GM18502 (cell line): ENCODE measurements around the gene ALK.

Experiments used
- ATAC-seq: cut with Tn5 transposase; IDR thresholded peaks from one replicate; pipeline ENCODE4 v1.9.1; 2021; ENCODE audit warnings: mild to moderate bottlenecking; ENCODE audit not compliant: unreplicated experiment, poor library complexity

The ALK gene

GRCh38 chr2:29317077-29317517, 604.3 kb downstream of the ALK start:
- peak; percentile 52 for ATAC-seq

- peak; percentile 78 for ATAC-seq
Measured at GRCh38 chr2:29314816-29315571, 606.4 kb downstream of the ALK start.

GRCh38 chr2:29311458-29311857, 609.9 kb downstream of the ALK start:
- ATAC-seq = no peak

- ATAC-seq = no peak
Measured at GRCh38 chr2:29310650-29311348, 610.6 kb downstream of the ALK start.

GRCh38 chr2:29309090-29310029, 612.0 kb downstream of the ALK start:
- ATAC-seq = peak; percentile 82

- ATAC-seq = no peak
Measured at GRCh38 chr2:29308366-29308765, 613.0 kb downstream of the ALK start.

GRCh38 chr2:29307519-29307918, 613.9 kb downstream of the ALK start:
- no peak for ATAC-seq

GRCh38 chr2:29305762-29306161, 615.6 kb downstream of the ALK start:
- no peak for ATAC-seq

GRCh38 chr2:29304399-29305060, 616.9 kb downstream of the ALK start:
- no peak for ATAC-seq

GRCh38 chr2:29296585-29296984, 624.8 kb downstream of the ALK start:
- no peak for ATAC-seq

GRCh38 chr2:29295845-29296244, 625.5 kb downstream of the ALK start:
- no peak for ATAC-seq

GRCh38 chr2:29293830-29294438, 627.5 kb downstream of the ALK start:
- no peak for ATAC-seq

- no peak for ATAC-seq
Measured at GRCh38 chr2:29290293-29291047, 630.9 kb downstream of the ALK start.

- ATAC-seq = no peak
Measured at GRCh38 chr2:29284671-29285070, 636.7 kb downstream of the ALK start.

GRCh38 chr2:29281916-29282247, 639.5 kb downstream of the ALK start:
- no peak for ATAC-seq

- ATAC-seq = no peak
Measured at GRCh38 chr2:29281086-29281915, 640.1 kb downstream of the ALK start.

- no peak for ATAC-seq
Measured at GRCh38 chr2:29278966-29279365, 642.4 kb downstream of the ALK start.

GRCh38 chr2:29276151-29276550, 645.2 kb downstream of the ALK start:
- no peak for ATAC-seq
